Measurements from ENCODE around the gene LMBRD1.

The LMBRD1 gene

DNA sequence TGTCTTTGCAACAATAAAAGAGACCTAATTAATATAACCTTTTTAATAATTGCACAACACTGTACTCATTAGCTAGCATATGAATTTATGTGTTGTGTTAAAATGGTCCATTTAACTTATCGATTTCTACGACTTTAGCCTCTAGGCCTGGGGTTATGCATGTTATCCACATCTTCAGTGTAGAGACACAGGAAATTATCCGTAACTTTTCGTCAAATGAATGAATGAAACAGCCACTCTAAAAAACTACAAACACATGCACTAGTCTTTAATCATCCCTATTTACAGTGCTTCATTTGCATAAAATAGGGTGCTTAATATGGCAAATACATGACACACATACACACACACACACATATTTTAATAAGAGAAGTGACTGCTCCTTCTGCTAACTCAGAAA, 22.3 kb upstream of the LMBRD1 start:
- no peaks in the 10 kb centered on the region for H3K9me3 ChIP-seq
- no peak for DNase-seq
- no peaks in the 10 kb centered on the region for H3K36me3 ChIP-seq
- H3K27me3 ChIP-seq, result no peaks in the 10 kb centered on the region
- no peak overlapping the region for H3K4me3 ChIP-seq (ENCODE audit: low read depth, low read length)
- TF ChIP-seq, protein P1, sequence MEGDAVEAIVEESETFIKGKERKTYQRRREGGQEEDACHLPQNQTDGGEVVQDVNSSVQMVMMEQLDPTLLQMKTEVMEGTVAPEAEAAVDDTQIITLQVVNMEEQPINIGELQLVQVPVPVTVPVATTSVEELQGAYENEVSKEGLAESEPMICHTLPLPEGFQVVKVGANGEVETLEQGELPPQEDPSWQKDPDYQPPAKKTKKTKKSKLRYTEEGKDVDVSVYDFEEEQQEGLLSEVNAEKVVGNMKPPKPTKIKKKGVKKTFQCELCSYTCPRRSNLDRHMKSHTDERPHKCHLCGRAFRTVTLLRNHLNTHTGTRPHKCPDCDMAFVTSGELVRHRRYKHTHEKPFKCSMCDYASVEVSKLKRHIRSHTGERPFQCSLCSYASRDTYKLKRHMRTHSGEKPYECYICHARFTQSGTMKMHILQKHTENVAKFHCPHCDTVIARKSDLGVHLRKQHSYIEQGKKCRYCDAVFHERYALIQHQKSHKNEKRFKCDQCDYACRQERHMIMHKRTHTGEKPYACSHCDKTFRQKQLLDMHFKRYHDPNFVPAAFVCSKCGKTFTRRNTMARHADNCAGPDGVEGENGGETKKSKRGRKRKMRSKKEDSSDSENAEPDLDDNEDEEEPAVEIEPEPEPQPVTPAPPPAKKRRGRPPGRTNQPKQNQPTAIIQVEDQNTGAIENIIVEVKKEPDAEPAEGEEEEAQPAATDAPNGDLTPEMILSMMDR (IDR thresholded peaks at IDR 0.05; ENCODE audit: low read depth, low read length), result no peak
- H3K4me1 ChIP-seq, result peaks cover 9% of the 10 kb centered on the region; the same call in 1 of the 2 replicates

DNA sequence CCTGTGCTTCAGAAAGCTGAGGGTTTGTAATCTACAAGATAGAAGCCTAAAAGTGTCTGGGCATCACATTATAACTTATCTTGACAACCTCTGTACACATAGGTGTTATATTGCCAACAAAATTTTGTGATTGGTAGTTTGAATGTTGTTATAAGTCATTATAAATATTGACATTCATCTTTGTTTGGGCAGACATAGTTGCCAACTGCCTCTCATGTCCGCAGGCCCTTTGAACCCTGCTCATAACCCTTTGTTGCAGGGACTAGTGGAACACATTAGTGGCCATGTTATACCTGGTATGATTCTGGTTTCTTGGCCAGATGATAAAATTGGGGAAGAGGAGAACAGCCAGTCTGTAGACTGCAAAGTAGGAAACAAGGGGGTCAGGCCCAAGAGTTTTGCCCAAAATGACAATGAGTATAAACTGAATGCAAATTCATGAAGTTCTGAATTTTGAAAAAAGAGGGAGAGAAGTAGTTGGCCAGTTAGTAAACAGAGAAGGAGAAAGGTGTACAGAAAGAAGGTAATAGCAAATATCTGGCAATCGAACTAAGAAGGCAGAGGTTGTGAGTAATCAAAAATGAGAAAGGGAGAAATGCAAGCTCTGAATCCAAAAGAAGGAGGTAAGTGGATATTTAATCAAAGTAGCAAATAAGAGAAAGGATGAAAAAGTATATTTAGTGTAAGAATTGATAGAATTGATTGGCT, 21.6 kb upstream of the LMBRD1 start:
- TF ChIP-seq, protein P1 (IDR thresholded peaks at IDR 0.05; ENCODE audit: low read depth, low read length), result no peak
- no peak for DNase-seq
- Histone ChIP-seq H3K27me3 (no peaks in the 10 kb centered on the region), H3K36me3 (no peaks in the 10 kb centered on the region), H3K9me3 (no peaks in the 10 kb centered on the region), H3K4me1 (peaks cover 9% of the 10 kb centered on the region; the same call in 1 of the 2 replicates), H3K4me3 (ENCODE audit: low read depth, low read length) (no peak overlapping the region)

DNA sequence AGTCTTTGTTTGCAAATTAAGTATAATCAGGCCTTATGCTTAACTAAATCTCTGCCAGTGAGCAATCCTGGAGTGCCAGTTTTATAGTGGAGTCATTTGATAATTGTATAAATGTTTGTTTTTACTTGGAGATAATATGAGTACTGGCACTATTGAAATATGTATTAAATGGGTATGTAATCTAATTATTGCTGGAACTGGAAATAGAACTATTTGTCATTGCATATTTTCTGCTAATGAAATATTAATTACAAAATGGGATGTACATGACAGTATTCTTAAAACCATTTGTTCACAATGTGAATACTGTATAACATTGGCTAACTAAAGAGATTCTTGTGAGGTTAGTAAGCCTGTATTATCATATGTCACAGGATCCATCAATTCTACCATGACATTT, 20.5 kb upstream of the LMBRD1 start:
- no peak overlapping the region for H3K4me3 ChIP-seq (ENCODE audit: low read depth, low read length)
- TF ChIP-seq, protein P1 (IDR thresholded peaks at IDR 0.05; ENCODE audit: low read depth, low read length), result no peak
- no peak for DNase-seq
- peaks cover 9% of the 10 kb centered on the region; the same call in 1 of the 2 replicates for H3K4me1 ChIP-seq
- H3K9me3 ChIP-seq, result no peaks in the 10 kb centered on the region
- H3K27me3 ChIP-seq, result no peaks in the 10 kb centered on the region
- H3K36me3 ChIP-seq, result no peaks in the 10 kb centered on the region

DNA sequence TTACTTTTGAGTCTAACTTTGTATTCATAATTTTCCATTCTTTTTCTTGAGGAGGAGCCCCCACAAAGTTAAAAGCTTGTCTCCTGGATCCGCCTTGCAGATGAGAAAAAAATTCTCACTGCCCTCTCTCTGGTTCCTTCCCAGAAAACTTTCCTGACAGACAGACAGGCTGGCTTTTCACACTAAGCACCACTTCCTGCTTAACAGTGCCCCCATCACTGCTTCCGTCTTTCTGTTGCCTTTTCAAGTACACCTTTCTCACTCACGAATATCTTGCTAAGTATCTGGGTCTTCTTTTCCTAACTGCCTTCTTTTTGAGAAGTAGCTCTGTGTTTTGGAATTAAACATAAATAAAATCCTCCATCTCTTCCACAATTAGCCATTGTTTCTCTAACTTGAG, 19.8 kb upstream of the LMBRD1 start:
- TF ChIP-seq, protein P1 (IDR thresholded peaks at IDR 0.05; ENCODE audit: low read depth, low read length), result no peak
- no peaks in the 10 kb centered on the region for H3K9me3 ChIP-seq
- H3K4me1 ChIP-seq, result peaks cover 9% of the 10 kb centered on the region; the same call in 1 of the 2 replicates
- H3K4me3 ChIP-seq (ENCODE audit: low read depth, low read length), result no peak overlapping the region
- H3K27me3 ChIP-seq, result no peaks in the 10 kb centered on the region
- no peaks in the 10 kb centered on the region for H3K36me3 ChIP-seq
- no peak for DNase-seq

DNA sequence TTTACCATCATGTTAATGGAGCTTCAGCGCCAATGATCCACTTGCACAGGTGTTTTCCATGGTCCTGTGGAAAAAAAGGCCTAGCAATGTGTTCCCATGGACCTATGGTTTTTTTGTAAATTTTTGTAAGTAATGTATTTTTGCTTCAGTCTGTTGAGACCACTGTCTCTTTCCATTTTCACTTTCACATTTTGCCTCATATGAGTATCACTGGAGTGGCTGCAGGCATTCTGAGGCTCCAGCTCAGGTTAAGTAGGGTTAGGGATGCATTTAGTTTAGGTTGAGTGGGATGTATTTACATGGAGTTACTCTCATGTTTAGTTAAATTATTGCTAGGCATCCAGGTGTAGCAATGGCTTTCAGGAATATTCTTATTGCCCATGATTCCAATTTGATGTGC, 19.2 kb upstream of the LMBRD1 start:
- Histone ChIP-seq H3K4me3 (ENCODE audit: low read depth, low read length) (no peak overlapping the region), H3K4me1 (peaks cover 9% of the 10 kb centered on the region; the same call in 1 of the 2 replicates), H3K9me3 (no peaks in the 10 kb centered on the region), H3K27me3 (no peaks in the 10 kb centered on the region), H3K36me3 (no peaks in the 10 kb centered on the region)
- no peak for DNase-seq
- TF ChIP-seq, protein P1 (IDR thresholded peaks at IDR 0.05; ENCODE audit: low read depth, low read length), result no peak

DNA sequence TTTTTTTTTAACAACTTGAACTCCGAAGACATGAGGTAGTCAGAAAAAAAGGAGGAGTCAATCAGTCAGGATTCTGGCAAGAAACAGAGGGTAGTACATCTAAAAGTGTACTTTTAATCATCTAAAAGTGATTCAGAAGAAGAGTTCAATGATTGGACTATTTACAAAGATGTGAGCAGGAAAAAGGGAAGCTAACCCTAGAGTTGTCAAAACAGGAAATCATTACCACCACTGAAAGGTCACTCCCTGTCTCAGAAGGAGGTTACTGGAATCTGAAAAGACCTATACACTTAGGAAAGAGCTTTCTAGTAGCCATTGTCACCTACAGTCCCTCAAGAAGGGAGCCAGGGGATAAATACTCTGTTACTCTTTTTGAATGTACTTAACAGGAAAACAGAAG, 16.7 kb upstream of the LMBRD1 start:
- no peaks in the 10 kb centered on the region for H3K9me3 ChIP-seq
- no peak overlapping the region for H3K4me3 ChIP-seq (ENCODE audit: low read depth, low read length)
- TF ChIP-seq, protein P1 (IDR thresholded peaks at IDR 0.05; ENCODE audit: low read depth, low read length), result no peak
- H3K4me1 ChIP-seq, result peaks cover 9% of the 10 kb centered on the region; the same call in 1 of the 2 replicates
- H3K27me3 ChIP-seq, result no peaks in the 10 kb centered on the region
- DNase-seq, result no peak
- H3K36me3 ChIP-seq, result no peaks in the 10 kb centered on the region
